Liver (tissue), 3 donors: ENCODE results near the gene PGM1.

Experiments used
- ATF3 ChIP-seq: IDR thresholded peaks from 2 replicates; pipeline ENCODE4 v1.6.1; 2016; ENCODE audit warnings: antibody characterized with exemption
- CTCF ChIP-seq: fragments of 150-350 bp; IDR thresholded peaks from 2 replicates; pipeline ENCODE4 v1.5.1; 2017; ENCODE audit warnings: improper control_type of control experiment, low read depth, low read length; ENCODE audit not compliant: missing input control
- JUND ChIP-seq, 2 donors: IDR thresholded peaks; 2 replicates each; pipeline ENCODE4 v1.6.1; 2016; ENCODE audit warnings: antibody characterized with exemption in 2 of 2
- MAX ChIP-seq: IDR thresholded peaks from 2 replicates; pipeline ENCODE4 v1.6.1; 2016; ENCODE audit warnings: antibody characterized with exemption
- REST ChIP-seq: IDR thresholded peaks from 2 replicates; pipeline ENCODE4 v1.6.1; 2016; ENCODE audit warnings: antibody characterized with exemption, mild to moderate bottlenecking
- RXRA ChIP-seq, 2 donors: IDR thresholded peaks; 2 replicates each; pipeline ENCODE4 v1.6.1; 2017 to 2018; ENCODE audit warnings: antibody characterized with exemption in 2 of 2, mild to moderate bottlenecking in 1 of 2
- YY1 ChIP-seq: IDR thresholded peaks from 2 replicates; pipeline ENCODE4 v1.6.1; 2016; ENCODE audit warnings: antibody characterized with exemption, mild to moderate bottlenecking
- donor health status: healthy.
- donor health status: healthy.

- TF ChIP-seq CTCF (no peak), REST (no peak), YY1 (no peak), MAX (no peak), RXRA (IDR thresholded peaks at IDR 0.05) (no peak), ATF3 (no peak), JUND (IDR thresholded peaks at IDR 0.05) (no peak)
These were observed 66.2 kb downstream of the PGM1 start for GRCh38 chr1:63659448-63659847.
